Fibroblast of lung (primary cell): Measurements from ENCODE around the gene SLC23A2.

ENCODE experiments used
- CTCF ChIP-seq, 2 donors: IDR thresholded peaks in 1 of 2; conservative IDR thresholded peaks in 1 of 2; 1 replicate in 1 of 2; 2 replicates in 1 of 2; pipeline ENCODE4 v1.5.1; 2011 to 2012; ENCODE audit warnings: low read length in 2 of 2, control low read depth in 1 of 2, inconsistent platforms in 1 of 2, low read depth in 1 of 2, mild to moderate bottlenecking in 1 of 2
- EZH2 ChIP-seq: IDR thresholded peaks from 2 replicates; pipeline ENCODE4 v1.5.1; 2012; ENCODE audit warnings: low read length, control low read depth, mild to moderate bottlenecking; ENCODE audit errors: missing control alignments

GRCh38 chr20:4848041-4848440, 153.3 kb downstream of the SLC23A2 start:
- TF ChIP-seq EZH2 (no peak), CTCF (conservative IDR thresholded peaks at IDR 0.05 in 1 of 2, IDR thresholded peaks at IDR 0.05 in 1 of 2; ENCODE audit: low read depth in 1 of 2, low read length in 2 of 2) (no peak)
